SK-N-SH (cell line): ENCODE results near the gene AMACR. TPM values are rescaled to one million over a fixed set of nuclear protein-coding genes. Genes with fewer than 3 reads are reported as not detected.

Experiments
- CTCF ChIA-PET: fragments of 300-600, 350-600 bp; formaldehyde crosslinking; extraction: SDS; loops from one replicate; lab custom pipeline; 2021; lab: Yijun Ruan, JAX
- POLR2A ChIA-PET: fragments of 350-600 bp; sonication (Branson Sonifier 250); formaldehyde crosslinking; extraction: SDS; loops from one replicate; lab custom pipeline; 2020; ENCODE audit warnings: antibody characterized with exemption, inconsistent platforms; lab: Yijun Ruan, JAX
- DNase-seq: peaks from one replicate; pipeline ENCODE4 v3.0.0; 2012
- H2AFZ ChIP-seq: fragments of 200-600 bp; sonication (generic); 2 replicates; pipeline ENCODE4 v1.8.1; 2016; ENCODE audit warnings: antibody characterized with exemption, mild to moderate bottlenecking, low read depth
- H3F3A ChIP-seq: fragments of 200-600 bp; sonication (generic); replicated peaks from 2 replicates; pipeline ENCODE3; 2016; ENCODE audit warnings: antibody characterized with exemption, mild to moderate bottlenecking; ENCODE audit not compliant: insufficient read depth
- H3K27ac ChIP-seq, 2 experiments: fragments of 200-500 bp in 1 of 2; fragments of 200-600 bp in 1 of 2; sonication (Bioruptor generic) in 1 of 2; sonication (generic), shearing (Covaris generic) in 1 of 2; 2 replicates each; pipeline versions ENCODE4 v1.5.1 to v1.6.1; 2014 to 2016; ENCODE audit warnings: low read depth in 2 of 2, inconsistent platforms in 1 of 2, low read length in 1 of 2, mild to moderate bottlenecking in 1 of 2, mixed read lengths in 1 of 2
- H3K27me3 ChIP-seq: fragments of 200-600 bp; sonication (generic), shearing (Covaris generic); 2 replicates; pipeline ENCODE4 v1.6.1; 2016; ENCODE audit warnings: mixed run types; ENCODE audit not compliant: insufficient read depth
- H3K36me3 ChIP-seq, 2 experiments: fragments of 200-500 bp in 1 of 2; fragments of 200-600 bp in 1 of 2; sonication (Bioruptor generic) in 1 of 2; sonication (generic) in 1 of 2; replicated peaks in 1 of 2; 2 replicates each; pipeline versions ENCODE3 to v1.5.1; 2014 to 2016; ENCODE audit warnings: low read length in 1 of 2, mild to moderate bottlenecking in 1 of 2; ENCODE audit not compliant: insufficient read depth in 2 of 2, control insufficient read depth in 1 of 2
- H3K4me1 ChIP-seq, 2 experiments: fragments of 200-500 bp in 1 of 2; fragments of 200-600 bp in 1 of 2; sonication (Bioruptor generic) in 1 of 2; sonication (generic), shearing (Covaris generic) in 1 of 2; 2 replicates each; pipeline versions ENCODE4 v1.5.1 to v1.6.1; 2014 to 2016; ENCODE audit warnings: low read depth in 1 of 2, low read length in 1 of 2, mixed run types in 1 of 2; ENCODE audit not compliant: insufficient read depth in 2 of 2, control insufficient read depth in 1 of 2
- H3K4me2 ChIP-seq: fragments of 200-600 bp; sonication (generic), shearing (Covaris generic); 2 replicates; pipeline ENCODE4 v1.6.1; 2017; ENCODE audit warnings: mixed run types
- H3K4me3 ChIP-seq, 2 experiments: fragments of 200-500 bp in 1 of 2; fragments of 200-600 bp in 1 of 2; sonication (Bioruptor generic) in 1 of 2; sonication (generic), shearing (Covaris generic) in 1 of 2; 2 replicates each; pipeline versions ENCODE4 v1.5.1 to v1.8.1; 2014 to 2016; ENCODE audit warnings: low read depth in 2 of 2, inconsistent platforms in 1 of 2, low read length in 1 of 2, mild to moderate bottlenecking in 1 of 2, mixed read lengths in 1 of 2, moderate library complexity in 1 of 2
- H3K79me2 ChIP-seq: fragments of 200-600 bp; sonication (generic); 2 replicates; pipeline ENCODE4 v1.8.1; 2017; ENCODE audit warnings: mild to moderate bottlenecking; ENCODE audit not compliant: insufficient read depth
- H3K9ac ChIP-seq: fragments of 200-600 bp; sonication (generic); 2 replicates; pipeline ENCODE4 v1.6.1; 2017; ENCODE audit warnings: mixed run types
- H3K9me2 ChIP-seq: fragments of 200-600 bp; sonication (generic); 2 replicates; pipeline ENCODE4 v1.6.1; 2017; ENCODE audit warnings: mixed run types
- H3K9me3 ChIP-seq: fragments of 200-600 bp; sonication (generic); 2 replicates; pipeline ENCODE4 v1.6.1; 2017; ENCODE audit warnings: mixed run types, mild to moderate bottlenecking, moderate library complexity
- H4K20me1 ChIP-seq: fragments of 200-600 bp; sonication (generic); 2 replicates; pipeline ENCODE4 v1.6.1; 2017; ENCODE audit warnings: mild to moderate bottlenecking, mixed run types; ENCODE audit not compliant: insufficient read depth
- EZH2phosphoT487 ChIP-seq: fragments of 200-600 bp; sonication (generic); IDR thresholded peaks from 2 replicates; pipeline ENCODE4 v1.6.1; 2017; ENCODE audit warnings: low read depth, mixed run types, mild to moderate bottlenecking, antibody characterized with exemption, moderate library complexity, borderline replicate concordance
- FOSL2 ChIP-seq: IDR thresholded peaks from 2 replicates; pipeline ENCODE4 v1.4.0; 2012; ENCODE audit warnings: low read depth, mild to moderate bottlenecking, moderate library complexity, borderline replicate concordance
- FOXM1 ChIP-seq: IDR thresholded peaks from 2 replicates; pipeline ENCODE4 v1.4.0; 2012; ENCODE audit warnings: low read depth, mild to moderate bottlenecking
- GATA2 ChIP-seq: sonication (generic); formaldehyde crosslinking; IDR thresholded peaks from 2 replicates; pipeline ENCODE4 v1.5.0; 2020; ENCODE audit warnings: mild to moderate bottlenecking, missing genetic modification reagents
- JUND ChIP-seq: IDR thresholded peaks from 2 replicates; pipeline ENCODE4 v1.4.0; 2012
- NRF1 ChIP-seq: IDR thresholded peaks from 2 replicates; pipeline ENCODE4 v1.6.1; 2012; ENCODE audit warnings: low read depth, mild to moderate bottlenecking, low read length
- RXRA ChIP-seq: IDR thresholded peaks from 2 replicates; pipeline ENCODE4 v1.4.0; 2012; ENCODE audit warnings: low read depth, mild to moderate bottlenecking, borderline replicate concordance
- SIN3A ChIP-seq: IDR thresholded peaks from 2 replicates; pipeline ENCODE4 v1.6.1; 2012; ENCODE audit warnings: low read depth, mild to moderate bottlenecking, low read length, moderate library complexity, borderline replicate concordance
- TEAD4 ChIP-seq: IDR thresholded peaks from 2 replicates; pipeline ENCODE4 v1.4.0; 2012; ENCODE audit warnings: mild to moderate bottlenecking, borderline replicate concordance; ENCODE audit not compliant: insufficient read depth
- WGBS: methylation state at CpG from one replicate; pipeline ENCODE4 v1.1.6; 2017; ENCODE audit warnings: low lambda C conversion rate; 5-methylcytosine and 5-hydroxymethylcytosine counted together
- polyA plus RNA-seq, 3 experiments: library from polyadenylated mRNA; depleted of rRNA; stranded (reverse); fragments of >200 nt; gene quantifications; 2 replicates each; pipeline ENCODE4 v1.2.3, GENCODE V29; 2012
- TF ChIP-seq, protein P1 (sequence below): IDR thresholded peaks from 2 replicates; pipeline ENCODE4 v1.6.1; 2012; ENCODE audit warnings: mild to moderate bottlenecking, low read depth, low read length, moderate library complexity
- TF ChIP-seq, protein P2 (sequence below): IDR thresholded peaks from 2 replicates; pipeline ENCODE4 v1.4.0; 2012; ENCODE audit warnings: low read depth, borderline replicate concordance
- TF ChIP-seq, protein P3 (sequence below): fragments of 200-600 bp; sonication (generic); IDR thresholded peaks from 2 replicates; pipeline ENCODE4 v1.6.1; 2017; ENCODE audit warnings: antibody characterized with exemption, mild to moderate bottlenecking, moderate library complexity
- TF ChIP-seq, protein P4 (sequence below): IDR thresholded peaks from 2 replicates; pipeline ENCODE4 v1.4.0; 2012; ENCODE audit warnings: low read depth

Gene AMACR
- polyA plus RNA-seq, 1 of the 3 experiments (the other 2 are of a cell fraction): 11.8 TPM

DNA sequence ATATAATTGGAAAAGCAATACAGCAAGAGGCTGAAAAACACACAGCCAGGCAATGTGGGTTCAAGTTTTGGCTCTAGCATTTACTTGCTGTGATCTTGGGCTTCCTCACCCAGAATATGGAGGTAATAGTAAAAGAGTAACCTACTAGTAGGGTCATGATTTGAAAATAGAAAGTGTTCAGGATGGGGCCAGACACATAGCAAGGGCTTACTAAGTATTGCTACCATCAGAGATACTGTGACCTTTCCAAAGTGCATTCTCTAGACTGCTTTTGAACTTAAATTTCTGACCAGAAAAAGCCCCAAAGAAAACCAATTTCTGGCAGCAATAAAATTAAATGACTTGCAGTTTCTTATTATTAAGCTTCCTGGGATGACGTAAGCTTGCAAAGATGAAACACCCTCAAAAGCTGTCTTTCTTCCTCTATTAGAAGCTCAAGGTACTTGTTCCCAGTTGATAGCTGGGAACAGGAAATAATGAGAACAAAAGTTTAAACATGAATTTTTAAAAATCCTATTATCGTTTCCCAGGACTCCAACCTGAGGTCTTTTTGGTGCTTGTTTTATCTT lies 43.6 kb downstream of the AMACR start:
- Histone ChIP-seq H3K4me1 (peaks cover 0 to 7% of the 10 kb centered on the region in 2 experiments; a peak in 1 of 4 replicates), H3K4me2 (no peak overlapping the region)
- POLR2A ChIA-PET: no interaction called here

More for the DNA sequence above, 43.6 kb downstream of the AMACR start:
- no peaks in the 10 kb centered on the region; the same call in 1 of the 2 replicates for H3K27me3 ChIP-seq
- no peaks in the 10 kb centered on the region for H3K36me3 ChIP-seq
- no peak overlapping the region for H2AFZ ChIP-seq
- no peaks in the 10 kb centered on the region for H4K20me1 ChIP-seq
- no peak overlapping the region for H3K27ac ChIP-seq
- no peaks in the 10 kb centered on the region for H3F3A ChIP-seq
- CTCF ChIA-PET: no interaction called here
- no peak overlapping the region for H3K9ac ChIP-seq
- no peak overlapping the region for H3K4me3 ChIP-seq
- DNase-seq: no peak
- H3K9me2 ChIP-seq: no peaks in the 10 kb centered on the region
- WGBS: 78% methylated on average over 2 of the region's 2 CpGs
- no peaks in the 10 kb centered on the region for H3K79me2 ChIP-seq
- TF ChIP-seq FOSL2: no peak
- no peak for TF ChIP-seq GATA2 (CRISPR knock-in tag)
- no peak for TF ChIP-seq RXRA
- no peak for TF ChIP-seq FOXM1
- TF ChIP-seq JUND: no peak
- TF ChIP-seq, protein P1, sequence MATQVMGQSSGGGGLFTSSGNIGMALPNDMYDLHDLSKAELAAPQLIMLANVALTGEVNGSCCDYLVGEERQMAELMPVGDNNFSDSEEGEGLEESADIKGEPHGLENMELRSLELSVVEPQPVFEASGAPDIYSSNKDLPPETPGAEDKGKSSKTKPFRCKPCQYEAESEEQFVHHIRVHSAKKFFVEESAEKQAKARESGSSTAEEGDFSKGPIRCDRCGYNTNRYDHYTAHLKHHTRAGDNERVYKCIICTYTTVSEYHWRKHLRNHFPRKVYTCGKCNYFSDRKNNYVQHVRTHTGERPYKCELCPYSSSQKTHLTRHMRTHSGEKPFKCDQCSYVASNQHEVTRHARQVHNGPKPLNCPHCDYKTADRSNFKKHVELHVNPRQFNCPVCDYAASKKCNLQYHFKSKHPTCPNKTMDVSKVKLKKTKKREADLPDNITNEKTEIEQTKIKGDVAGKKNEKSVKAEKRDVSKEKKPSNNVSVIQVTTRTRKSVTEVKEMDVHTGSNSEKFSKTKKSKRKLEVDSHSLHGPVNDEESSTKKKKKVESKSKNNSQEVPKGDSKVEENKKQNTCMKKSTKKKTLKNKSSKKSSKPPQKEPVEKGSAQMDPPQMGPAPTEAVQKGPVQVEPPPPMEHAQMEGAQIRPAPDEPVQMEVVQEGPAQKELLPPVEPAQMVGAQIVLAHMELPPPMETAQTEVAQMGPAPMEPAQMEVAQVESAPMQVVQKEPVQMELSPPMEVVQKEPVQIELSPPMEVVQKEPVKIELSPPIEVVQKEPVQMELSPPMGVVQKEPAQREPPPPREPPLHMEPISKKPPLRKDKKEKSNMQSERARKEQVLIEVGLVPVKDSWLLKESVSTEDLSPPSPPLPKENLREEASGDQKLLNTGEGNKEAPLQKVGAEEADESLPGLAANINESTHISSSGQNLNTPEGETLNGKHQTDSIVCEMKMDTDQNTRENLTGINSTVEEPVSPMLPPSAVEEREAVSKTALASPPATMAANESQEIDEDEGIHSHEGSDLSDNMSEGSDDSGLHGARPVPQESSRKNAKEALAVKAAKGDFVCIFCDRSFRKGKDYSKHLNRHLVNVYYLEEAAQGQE: no peak
- TF ChIP-seq, protein P2, sequence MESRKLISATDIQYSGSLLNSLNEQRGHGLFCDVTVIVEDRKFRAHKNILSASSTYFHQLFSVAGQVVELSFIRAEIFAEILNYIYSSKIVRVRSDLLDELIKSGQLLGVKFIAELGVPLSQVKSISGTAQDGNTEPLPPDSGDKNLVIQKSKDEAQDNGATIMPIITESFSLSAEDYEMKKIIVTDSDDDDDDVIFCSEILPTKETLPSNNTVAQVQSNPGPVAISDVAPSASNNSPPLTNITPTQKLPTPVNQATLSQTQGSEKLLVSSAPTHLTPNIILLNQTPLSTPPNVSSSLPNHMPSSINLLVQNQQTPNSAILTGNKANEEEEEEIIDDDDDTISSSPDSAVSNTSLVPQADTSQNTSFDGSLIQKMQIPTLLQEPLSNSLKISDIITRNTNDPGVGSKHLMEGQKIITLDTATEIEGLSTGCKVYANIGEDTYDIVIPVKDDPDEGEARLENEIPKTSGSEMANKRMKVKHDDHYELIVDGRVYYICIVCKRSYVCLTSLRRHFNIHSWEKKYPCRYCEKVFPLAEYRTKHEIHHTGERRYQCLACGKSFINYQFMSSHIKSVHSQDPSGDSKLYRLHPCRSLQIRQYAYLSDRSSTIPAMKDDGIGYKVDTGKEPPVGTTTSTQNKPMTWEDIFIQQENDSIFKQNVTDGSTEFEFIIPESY: no peak
- no peak for TF ChIP-seq EZH2phosphoT487
- TF ChIP-seq, protein P3, sequence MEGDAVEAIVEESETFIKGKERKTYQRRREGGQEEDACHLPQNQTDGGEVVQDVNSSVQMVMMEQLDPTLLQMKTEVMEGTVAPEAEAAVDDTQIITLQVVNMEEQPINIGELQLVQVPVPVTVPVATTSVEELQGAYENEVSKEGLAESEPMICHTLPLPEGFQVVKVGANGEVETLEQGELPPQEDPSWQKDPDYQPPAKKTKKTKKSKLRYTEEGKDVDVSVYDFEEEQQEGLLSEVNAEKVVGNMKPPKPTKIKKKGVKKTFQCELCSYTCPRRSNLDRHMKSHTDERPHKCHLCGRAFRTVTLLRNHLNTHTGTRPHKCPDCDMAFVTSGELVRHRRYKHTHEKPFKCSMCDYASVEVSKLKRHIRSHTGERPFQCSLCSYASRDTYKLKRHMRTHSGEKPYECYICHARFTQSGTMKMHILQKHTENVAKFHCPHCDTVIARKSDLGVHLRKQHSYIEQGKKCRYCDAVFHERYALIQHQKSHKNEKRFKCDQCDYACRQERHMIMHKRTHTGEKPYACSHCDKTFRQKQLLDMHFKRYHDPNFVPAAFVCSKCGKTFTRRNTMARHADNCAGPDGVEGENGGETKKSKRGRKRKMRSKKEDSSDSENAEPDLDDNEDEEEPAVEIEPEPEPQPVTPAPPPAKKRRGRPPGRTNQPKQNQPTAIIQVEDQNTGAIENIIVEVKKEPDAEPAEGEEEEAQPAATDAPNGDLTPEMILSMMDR: no peak
- TF ChIP-seq TEAD4: no peak
- no peak for TF ChIP-seq SIN3A
- TF ChIP-seq NRF1: no peak
- TF ChIP-seq, protein P4, sequence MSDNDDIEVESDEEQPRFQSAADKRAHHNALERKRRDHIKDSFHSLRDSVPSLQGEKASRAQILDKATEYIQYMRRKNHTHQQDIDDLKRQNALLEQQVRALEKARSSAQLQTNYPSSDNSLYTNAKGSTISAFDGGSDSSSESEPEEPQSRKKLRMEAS: no peak
- H3K9me3 ChIP-seq: no peaks in the 10 kb centered on the region
